NT2/D1 (cell line): Measurements from ENCODE around the gene ARPP21.

Experiments
- DNase-seq: peaks from one replicate; pipeline ENCODE4 v3.0.0-alpha.2; 2011; ENCODE audit warnings: low read depth, low spot score
- H3K27me3 ChIP-seq: 2 replicates; pipeline ENCODE4 v1.6.0; 2011; ENCODE audit warnings: mild to moderate bottlenecking; ENCODE audit not compliant: insufficient read length, insufficient read depth
- H3K36me3 ChIP-seq: 2 replicates; pipeline ENCODE4 v1.6.1; 2011; ENCODE audit warnings: mild to moderate bottlenecking, low read length, mixed read lengths; ENCODE audit not compliant: insufficient read depth, insufficient read length
- H3K4me1 ChIP-seq: 2 replicates; pipeline ENCODE4 v1.5.1; 2011; ENCODE audit not compliant: insufficient read depth, insufficient read length
- H3K4me3 ChIP-seq: 2 replicates; pipeline ENCODE4 v1.5.1; 2011; ENCODE audit warnings: low read depth; ENCODE audit not compliant: insufficient read length
- H3K9ac ChIP-seq: 2 replicates; pipeline ENCODE4 v1.6.0; 2011; ENCODE audit warnings: low read depth; ENCODE audit not compliant: insufficient read length
- H3K9me3 ChIP-seq: 2 replicates; pipeline ENCODE4 v1.5.1; 2011; ENCODE audit warnings: mild to moderate bottlenecking, low read length; ENCODE audit not compliant: insufficient read depth
- SUZ12 ChIP-seq: IDR thresholded peaks from 2 replicates; pipeline ENCODE4 v1.6.1; 2011; ENCODE audit not compliant: insufficient read length, insufficient read depth; ENCODE audit errors: extremely low read depth
- YY1 ChIP-seq: IDR thresholded peaks from 2 replicates; pipeline ENCODE4 v1.6.1; 2011; ENCODE audit not compliant: insufficient read length, insufficient read depth
- ZNF274 ChIP-seq: IDR thresholded peaks from 2 replicates; pipeline ENCODE4 v1.6.1; 2011; ENCODE audit warnings: mild to moderate bottlenecking, low read depth, low read length

Gene ARPP21

GRCh38 chr3:35748144-35748543 lies 108.8 kb downstream of the ARPP21 start:
- H3K27me3 ChIP-seq = peaks cover 14% of the 10 kb centered on the region
- H3K4me1 ChIP-seq = peaks cover 3% of the 10 kb centered on the region
- H3K9me3 ChIP-seq = no peaks in the 10 kb centered on the region
- H3K4me3 ChIP-seq = no peak overlapping the region
- TF ChIP-seq YY1 = no peak
- TF ChIP-seq SUZ12 = no peak
- TF ChIP-seq ZNF274 = no peak
- H3K9ac ChIP-seq = no peak overlapping the region
- no peak for DNase-seq
- no peaks in the 10 kb centered on the region for H3K36me3 ChIP-seq

- Histone ChIP-seq H3K27me3 (no peaks in the 10 kb centered on the region), H3K4me3 (no peak overlapping the region), H3K36me3 (no peaks in the 10 kb centered on the region), H3K4me1 (no peaks in the 10 kb centered on the region), H3K9ac (no peak overlapping the region), H3K9me3 (no peaks in the 10 kb centered on the region)
- no peak for TF ChIP-seq YY1
- TF ChIP-seq ZNF274 = no peak
- TF ChIP-seq SUZ12 = no peak
- no peak for DNase-seq
Observed at GRCh38 chr3:35751207-35751606, 111.9 kb downstream of the ARPP21 start.

- H3K36me3 ChIP-seq = no peaks in the 10 kb centered on the region
- no peaks in the 10 kb centered on the region for H3K4me1 ChIP-seq
- no peaks in the 10 kb centered on the region for H3K27me3 ChIP-seq
- no peaks in the 10 kb centered on the region for H3K9me3 ChIP-seq
- no peak overlapping the region for H3K4me3 ChIP-seq
- DNase-seq = peak; percentile 38
- no peak overlapping the region for H3K9ac ChIP-seq
- TF ChIP-seq ZNF274 = no peak
- TF ChIP-seq YY1 = no peak
- TF ChIP-seq SUZ12 = no peak
Observed at GRCh38 chr3:35757991-35758757, 118.8 kb downstream of the ARPP21 start.

GRCh38 chr3:35760146-35760545 lies 120.8 kb downstream of the ARPP21 start:
- H3K36me3 ChIP-seq = no peaks in the 10 kb centered on the region
- no peaks in the 10 kb centered on the region for H3K4me1 ChIP-seq
- no peak overlapping the region for H3K4me3 ChIP-seq
- no peak for TF ChIP-seq SUZ12
- no peak for TF ChIP-seq ZNF274
- no peak for TF ChIP-seq YY1
- no peak for DNase-seq
- H3K27me3 ChIP-seq = no peaks in the 10 kb centered on the region
- no peak overlapping the region for H3K9ac ChIP-seq
- H3K9me3 ChIP-seq = no peaks in the 10 kb centered on the region

GRCh38 chr3:35761311-35761710 lies 122.0 kb downstream of the ARPP21 start:
- Histone ChIP-seq H3K36me3 (no peaks in the 10 kb centered on the region), H3K9ac (no peak overlapping the region), H3K27me3 (no peaks in the 10 kb centered on the region), H3K9me3 (no peaks in the 10 kb centered on the region), H3K4me3 (no peak overlapping the region), H3K4me1 (no peaks in the 10 kb centered on the region)
- TF ChIP-seq ZNF274 (no peak), SUZ12 (no peak), YY1 (no peak)
- no peak for DNase-seq

- Histone ChIP-seq H3K9ac (no peak overlapping the region), H3K9me3 (no peaks in the 10 kb centered on the region), H3K27me3 (no peaks in the 10 kb centered on the region), H3K36me3 (no peaks in the 10 kb centered on the region), H3K4me1 (no peaks in the 10 kb centered on the region), H3K4me3 (no peak overlapping the region)
- TF ChIP-seq ZNF274 (no peak), SUZ12 (no peak), YY1 (no peak)
- DNase-seq = no peak
Observed at GRCh38 chr3:35772381-35773015, 133.2 kb downstream of the ARPP21 start.

- Histone ChIP-seq H3K9me3 (no peaks in the 10 kb centered on the region), H3K4me3 (no peak overlapping the region), H3K4me1 (no peaks in the 10 kb centered on the region), H3K36me3 (no peaks in the 10 kb centered on the region), H3K9ac (no peak overlapping the region), H3K27me3 (no peaks in the 10 kb centered on the region)
- no peak for TF ChIP-seq YY1
- no peak for TF ChIP-seq ZNF274
- DNase-seq = no peak
Observed at GRCh38 chr3:35773417-35773816, 134.1 kb downstream of the ARPP21 start.
